ENCODE measurements around the gene ELAVL1. TPM values are rescaled to one million over a fixed set of nuclear protein-coding genes. Genes with fewer than 3 reads are reported as not detected.

Gene ELAVL1
- total and polyA plus RNA-seq, 2 of the 13 experiments (the other 11 are each of a cell fraction or from before 2014, with no cell fraction given): 27.9 to 38.4 TPM

DNA sequence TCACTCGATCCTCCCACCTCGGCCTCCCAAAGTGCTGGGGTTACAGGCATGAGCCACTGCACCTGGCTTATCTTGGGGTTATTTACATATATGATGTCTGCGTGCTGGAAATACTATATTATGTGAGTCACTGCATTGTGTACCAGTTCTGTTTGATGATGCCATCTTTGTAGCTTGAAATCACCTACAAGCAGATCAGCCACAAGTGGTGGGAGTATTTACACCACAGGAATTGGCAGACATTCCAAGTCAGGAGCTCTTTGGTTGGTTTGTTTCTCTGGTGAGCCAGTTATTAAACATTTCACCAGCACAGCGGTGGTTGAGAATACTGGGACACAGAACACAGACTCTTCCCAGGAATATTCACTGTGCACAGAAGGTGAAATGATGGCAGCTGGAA is 57.5 kb downstream of the ELAVL1 start:
- Histone ChIP-seq H3K79me2 (ENCODE audit: insufficient read depth, low read length) (peaks cover 4% of the 10 kb centered on the region), H3K27ac (ENCODE audit: extremely low read length, insufficient read depth, low read length) (no peak overlapping the region), H3K27me3 (ENCODE audit: control insufficient read depth in 1 of 2, insufficient read depth in 2 of 2, low read length in 2 of 2) (peaks cover 0 to 3% of the 10 kb centered on the region in 2 experiments; a peak in 1 of 5 replicates), H3K4me1 (ENCODE audit: insufficient read depth, low read length) (peaks cover 27% of the 10 kb centered on the region), H4K20me1 (ENCODE audit: insufficient read depth, low read length) (no peaks in the 10 kb centered on the region), H3K9me3 (ENCODE audit: low read length) (no peaks in the 10 kb centered on the region), H2AFZ (ENCODE audit: low read length) (no peak overlapping the region), H3K4me3 (replicated peaks in 1 of 3; ENCODE audit: insufficient read depth in 1 of 3, low read depth in 2 of 3, low read length in 3 of 3) (no peak overlapping the region), H3K4me2 (ENCODE audit: low read depth, low read length) (no peak overlapping the region), H3K36me3 (replicated peaks in 1 of 2; ENCODE audit: control insufficient read depth in 1 of 2, insufficient read depth in 2 of 2, low read length in 2 of 2) (no peaks in the 10 kb centered on the region), H3K9ac (ENCODE audit: insufficient read depth, low read depth, low read length) (no peak overlapping the region)
- in situ Hi-C loops (cut with HindIII; ENCODE audit: extremely low pct_ligation_motif_present, low pct_unique_long_range_greater_than_20kb) (no loop called here), intact Hi-C loops (cut with micrococcal nuclease; ENCODE audit: unreplicated experiment) (no loop called here)
- WGBS (ENCODE audit: low lambda C conversion rate): 85% methylated on average over 4 of the region's 4 CpGs
- no peak for DNase-seq (ENCODE audit: low spot score)
- TF ChIP-seq PRMT3 (CRISPR knock-in tag; IDR thresholded peaks at IDR 0.05; ENCODE audit: borderline replicate concordance, low read depth) (no peak), ELF3 (CRISPR knock-in tag; IDR thresholded peaks at IDR 0.05) (no peak), MIER2 (CRISPR knock-in tag; IDR thresholded peaks at IDR 0.05) (no peak), JDP2 (CRISPR knock-in tag; IDR thresholded peaks at IDR 0.05; ENCODE audit: borderline replicate concordance) (no peak), ZBTB20 (CRISPR knock-in tag; IDR thresholded peaks at IDR 0.05; ENCODE audit: borderline replicate concordance, low read depth) (no peak), GPN1 (CRISPR knock-in tag; IDR thresholded peaks at IDR 0.05; ENCODE audit: borderline replicate concordance) (no peak), CBFB (CRISPR knock-in tag; IDR thresholded peaks at IDR 0.05) (no peak), NFIB (CRISPR knock-in tag; IDR thresholded peaks at IDR 0.05; ENCODE audit: borderline replicate concordance) (no peak), HOXD1 (CRISPR knock-in tag; IDR thresholded peaks at IDR 0.05) (no peak), HNRNPK (IDR thresholded peaks at IDR 0.05; ENCODE audit: low read depth, low read length, poor library complexity, severe bottlenecking) (no peak), ZNF549 (CRISPR knock-in tag; IDR thresholded peaks at IDR 0.05) (no peak), ZNF773 (CRISPR knock-in tag; IDR thresholded peaks at IDR 0.05; ENCODE audit: borderline replicate concordance) (no peak), HHEX (CRISPR knock-in tag; IDR thresholded peaks at IDR 0.05) (no peak), ZNF10 (CRISPR knock-in tag; IDR thresholded peaks at IDR 0.05; ENCODE audit: borderline replicate concordance, low read depth) (no peak)
- TF ChIP-seq, protein P1, sequence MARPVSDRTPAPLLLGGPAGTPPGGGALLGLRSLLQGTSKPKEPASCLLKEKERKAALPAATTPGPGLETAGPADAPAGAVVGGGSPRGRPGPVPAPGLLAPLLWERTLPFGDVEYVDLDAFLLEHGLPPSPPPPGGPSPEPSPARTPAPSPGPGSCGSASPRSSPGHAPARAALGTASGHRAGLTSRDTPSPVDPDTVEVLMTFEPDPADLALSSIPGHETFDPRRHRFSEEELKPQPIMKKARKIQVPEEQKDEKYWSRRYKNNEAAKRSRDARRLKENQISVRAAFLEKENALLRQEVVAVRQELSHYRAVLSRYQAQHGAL (CRISPR knock-in tag; IDR thresholded peaks at IDR 0.05; ENCODE audit: not compliant biosample characterization): no peak
- no TSS peak for BruUV-seq (replicated peaks)
- POLR2A ChIA-PET: no interaction called here
- CTCF ChIA-PET (ENCODE audit: low intra/inter-chr PET ratio, low total read pairs): no interaction called here
- no peak for ATAC-seq
- no peak for FAIRE-seq
